HG02938 (cell line): ENCODE results near the gene SERPINB7.

Experiments
- ATAC-seq: cut with Tn5 transposase; IDR thresholded peaks from one replicate; pipeline ENCODE4 v1.9.1; 2021; ENCODE audit warnings: mild to moderate bottlenecking, moderate library complexity; ENCODE audit not compliant: unreplicated experiment

Gene SERPINB7

GRCh38 chr18:63787673-63788072 is 12.5 kb downstream of the SERPINB7 start:
- no peak for ATAC-seq

DNA sequence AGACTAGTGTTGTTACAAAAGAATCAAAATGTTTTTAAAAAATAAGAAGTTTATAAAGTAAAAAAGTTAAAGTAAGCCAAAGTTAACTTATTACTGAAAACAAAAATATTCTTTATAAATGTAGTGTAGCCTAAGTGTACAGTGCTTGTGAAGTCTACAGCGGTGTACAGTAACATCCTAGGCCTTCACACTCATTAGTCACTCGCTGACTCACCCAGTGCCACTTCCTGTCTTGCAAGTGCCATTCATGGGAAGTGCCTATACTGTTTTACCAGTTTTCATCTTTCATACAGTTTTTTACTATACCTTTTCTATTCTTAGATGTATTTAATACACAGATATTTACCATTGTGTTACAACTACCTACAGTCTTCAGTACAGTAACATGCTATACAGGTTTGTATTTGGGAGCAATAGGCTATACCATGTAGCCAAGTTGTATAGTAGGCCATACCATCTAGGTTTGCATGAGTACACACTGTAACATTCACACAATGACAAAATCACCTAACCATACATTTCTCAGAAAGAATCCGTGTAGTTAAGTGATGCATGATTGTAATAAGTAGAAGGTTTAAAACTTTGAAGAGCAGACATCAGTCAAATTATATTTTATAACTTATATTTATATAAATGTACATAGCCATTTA is 13.4 kb downstream of the SERPINB7 start:
- no peak for ATAC-seq

DNA sequence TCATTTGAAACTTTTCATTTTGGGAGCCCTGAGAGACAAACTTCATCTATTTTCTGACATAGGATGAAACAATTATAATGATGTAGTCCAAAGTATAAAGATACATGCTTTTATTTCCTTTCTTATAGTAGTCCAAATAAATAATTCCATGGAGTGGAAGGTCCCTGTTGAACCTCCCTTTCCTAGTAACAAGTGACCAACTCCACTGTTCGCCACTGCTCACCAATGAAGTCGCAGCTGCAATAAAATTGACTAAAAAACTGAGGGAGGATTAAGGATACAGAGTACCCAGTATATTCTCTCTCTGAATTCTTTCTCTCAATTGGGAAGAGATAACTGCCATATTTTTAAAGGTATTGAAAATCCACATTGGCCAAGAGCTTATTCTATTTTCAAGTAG is 14.1 kb downstream of the SERPINB7 start:
- no peak for ATAC-seq

DNA sequence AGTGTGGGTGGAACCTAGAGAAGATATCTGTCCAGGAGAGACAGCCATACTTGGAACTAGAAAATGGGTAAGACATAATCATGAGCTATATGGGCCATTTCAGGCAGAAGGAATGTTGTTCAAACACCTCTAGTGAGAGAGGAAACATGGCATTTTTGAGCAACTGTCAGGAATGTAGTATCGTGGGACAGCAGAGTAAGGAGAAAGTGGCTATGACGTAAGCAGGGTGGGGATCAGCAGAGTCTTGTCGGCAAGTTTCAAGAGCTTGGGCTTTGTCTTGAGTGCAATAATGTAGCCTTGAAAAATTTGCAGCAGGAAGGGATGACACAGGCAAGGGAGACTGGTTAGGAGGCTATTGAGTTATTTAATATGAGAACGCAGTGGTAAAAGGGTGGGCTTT is 20.4 kb downstream of the SERPINB7 start:
- no peak for ATAC-seq

DNA sequence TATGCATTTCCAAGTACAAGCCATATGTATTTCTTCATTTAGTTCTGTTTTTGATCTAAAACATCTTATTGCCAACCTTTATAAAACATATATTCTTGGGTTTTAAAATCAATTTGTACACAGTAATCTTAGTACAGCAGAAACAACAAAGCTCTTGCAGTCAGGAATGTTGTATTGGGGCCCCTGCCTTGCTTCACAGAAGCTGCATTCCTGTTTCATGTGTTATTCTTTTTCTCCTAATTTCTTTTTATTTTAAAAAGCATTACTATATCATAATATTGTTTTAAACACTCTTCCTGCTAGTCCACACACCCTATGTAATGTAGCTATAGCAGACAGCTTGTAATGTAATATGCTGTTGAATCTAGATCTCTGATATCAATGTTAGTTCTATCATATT is 24.0 kb downstream of the SERPINB7 start:
- ATAC-seq: no peak

GRCh38 chr18:63801343-63801742 is 26.1 kb downstream of the SERPINB7 start:
- ATAC-seq: no peak

DNA sequence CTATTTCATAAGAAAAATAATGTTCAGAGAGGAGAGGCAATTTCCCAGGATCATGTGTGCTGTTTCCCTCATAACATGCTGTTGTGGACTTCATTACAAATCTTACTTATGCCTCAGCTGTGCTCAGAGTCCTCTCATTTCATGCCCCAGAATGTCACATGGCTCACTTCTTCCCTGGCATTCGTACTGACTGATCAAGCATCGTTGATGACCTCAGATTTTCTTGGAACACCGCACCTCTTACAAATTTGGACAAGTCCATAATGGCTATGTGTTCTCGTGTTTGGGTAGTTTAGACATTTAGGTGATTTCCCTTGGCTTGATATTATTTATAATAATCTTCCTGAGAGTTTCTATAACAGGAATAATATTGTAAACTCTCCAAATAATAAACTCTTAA is 32.9 kb downstream of the SERPINB7 start:
- ATAC-seq: no peak

GRCh38 chr18:63817441-63818051 is 42.3 kb downstream of the SERPINB7 start:
- no peak for ATAC-seq

DNA sequence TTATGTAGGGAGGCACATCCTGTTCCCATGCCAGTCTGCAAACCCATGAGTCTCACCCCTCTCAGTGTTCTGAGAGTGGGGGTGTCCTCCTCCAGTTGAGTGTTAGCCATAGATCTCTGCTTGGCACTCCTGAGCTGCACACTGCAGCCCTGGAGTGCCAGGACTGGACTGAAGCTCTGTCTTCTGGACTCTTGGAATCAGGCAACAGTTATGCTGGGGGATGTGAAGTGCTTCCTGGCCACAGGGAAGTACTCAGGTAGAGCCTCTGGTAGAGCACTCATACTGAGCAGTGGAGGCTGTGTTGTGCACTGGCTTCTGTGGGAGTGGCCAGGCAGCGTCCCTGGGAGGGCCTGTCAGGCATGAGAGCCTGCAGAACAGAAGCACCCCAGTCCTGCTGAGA is 43.0 kb downstream of the SERPINB7 start:
- ATAC-seq: no peak

DNA sequence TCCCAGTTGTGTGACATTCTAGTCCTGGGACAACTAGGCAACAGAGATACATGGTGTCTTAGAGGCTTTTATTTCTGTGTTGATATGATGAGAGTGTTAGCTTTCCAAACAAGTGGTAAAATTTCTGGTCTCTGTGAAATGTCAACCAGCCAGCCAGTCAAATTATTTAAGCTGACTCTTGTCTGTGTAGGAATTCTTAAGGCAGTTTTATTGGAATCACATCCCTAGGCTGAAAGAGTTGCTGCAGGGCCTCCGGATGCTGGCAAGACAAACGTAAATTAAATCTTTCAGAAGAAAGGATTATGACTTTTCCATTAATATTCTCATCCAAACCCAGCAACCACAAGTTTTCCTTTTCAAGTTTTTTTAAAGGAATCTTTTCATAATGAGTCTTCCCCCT is 44.6 kb downstream of the SERPINB7 start:
- no peak for ATAC-seq

- ATAC-seq: no peak
These were observed 45.5 kb downstream of the SERPINB7 start for GRCh38 chr18:63820694-63821093.

DNA sequence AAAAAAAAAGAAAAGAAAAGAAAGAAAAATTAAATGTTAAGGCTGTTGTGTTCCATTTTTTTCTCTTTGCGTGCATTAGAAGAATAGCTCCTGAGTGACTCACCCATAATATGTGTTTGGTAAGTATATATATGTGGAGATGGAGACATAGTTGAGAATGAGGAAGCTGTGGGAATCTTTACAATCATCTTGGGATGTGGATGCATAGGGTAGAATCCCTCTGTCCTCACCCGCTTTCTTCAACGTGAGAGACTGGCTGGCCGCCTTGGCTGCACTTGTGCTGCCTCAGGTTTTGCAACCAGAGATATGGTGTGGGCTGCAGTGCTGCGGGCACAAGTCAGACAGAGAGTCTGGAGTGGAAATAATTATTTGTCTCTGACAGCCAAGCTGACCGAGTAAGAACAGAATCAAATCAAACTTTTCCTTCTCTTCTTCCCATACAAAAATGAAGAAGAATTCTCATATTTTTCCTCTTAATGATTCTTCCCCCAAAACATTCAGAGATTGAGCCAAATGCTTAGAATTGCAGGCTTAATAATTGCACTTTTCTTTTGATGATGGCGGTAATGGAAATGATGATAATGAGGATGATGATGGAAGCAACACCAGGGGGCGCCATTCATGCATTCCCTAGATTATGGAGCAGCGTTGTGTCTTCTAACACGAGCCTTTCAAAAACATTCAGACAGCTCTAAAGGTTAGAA is 48.5 kb downstream of the SERPINB7 start:
- no peak for ATAC-seq

GRCh38 chr18:63824220-63824525 is 49.0 kb downstream of the SERPINB7 start:
- no peak for ATAC-seq

- no peak for ATAC-seq
These were observed 52.9 kb downstream of the SERPINB7 start for GRCh38 chr18:63828120-63828519.

DNA sequence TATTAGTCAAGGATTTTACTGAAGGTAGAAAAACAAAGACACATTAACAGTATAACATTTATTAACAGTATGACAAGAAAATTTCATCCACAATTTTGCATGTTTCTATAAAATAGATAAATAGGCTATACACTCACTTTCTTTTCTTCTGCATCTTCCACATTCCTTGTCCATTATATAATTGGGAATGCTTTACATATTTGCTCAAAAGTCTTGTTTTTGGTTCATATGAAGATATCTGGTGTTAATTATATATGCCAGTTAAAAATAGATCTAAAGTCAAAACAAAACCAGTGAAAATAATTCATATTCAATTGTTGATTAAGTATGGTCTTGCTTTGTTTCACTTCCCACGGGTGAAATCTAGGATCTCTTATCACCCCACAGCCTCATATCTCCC is 53.4 kb downstream of the SERPINB7 start:
- no peak for ATAC-seq

DNA sequence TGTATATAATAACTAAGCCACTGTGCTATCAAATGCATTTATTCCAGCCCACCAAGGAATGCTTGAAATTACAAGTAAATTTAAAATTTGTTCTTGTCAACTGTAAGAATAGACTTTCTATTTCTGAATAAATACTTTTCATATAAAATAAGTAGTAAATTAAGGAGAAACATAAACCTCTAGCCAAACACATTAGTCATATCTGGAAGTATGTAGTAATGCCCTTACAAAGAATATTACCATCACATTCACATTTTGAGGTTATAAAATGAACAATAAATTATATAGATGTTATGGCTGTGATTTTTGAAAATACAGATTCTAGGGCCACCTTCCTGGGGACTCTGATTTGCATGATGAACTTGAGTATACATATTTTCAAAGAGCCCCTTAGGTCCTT is 54.7 kb downstream of the SERPINB7 start:
- no peak for ATAC-seq

GRCh38 chr18:63831080-63831788 is 56.0 kb downstream of the SERPINB7 start:
- peak; percentile 91 for ATAC-seq

DNA sequence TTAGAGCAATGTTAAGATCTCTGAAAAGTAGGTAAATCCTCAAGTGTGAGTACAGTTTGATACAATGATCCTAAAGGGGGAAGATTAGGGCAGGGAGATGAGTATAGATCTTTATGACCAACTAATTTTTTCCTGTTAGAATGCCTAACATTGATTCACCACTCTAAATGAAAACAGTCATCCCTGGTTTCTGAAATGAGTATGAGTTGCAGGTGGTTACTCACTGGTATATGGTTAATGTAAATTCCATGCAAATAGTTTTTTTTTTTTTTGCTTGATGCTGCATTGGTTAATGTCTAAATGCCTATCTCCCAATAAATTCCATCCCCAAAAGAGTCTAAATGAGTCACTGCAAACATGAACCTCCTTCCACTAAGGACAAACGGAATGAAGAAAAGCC is 57.3 kb downstream of the SERPINB7 start:
- ATAC-seq: peak; percentile 75

GRCh38 chr18:63834471-63835113 is 59.4 kb downstream of the SERPINB7 start:
- no peak for ATAC-seq

GRCh38 chr18:63836456-63836855 is 61.2 kb downstream of the SERPINB7 start:
- no peak for ATAC-seq

GRCh38 chr18:63837590-63837989 is 62.4 kb downstream of the SERPINB7 start:
- no peak for ATAC-seq
